ENCODE data around the gene PICALM.

DNA sequence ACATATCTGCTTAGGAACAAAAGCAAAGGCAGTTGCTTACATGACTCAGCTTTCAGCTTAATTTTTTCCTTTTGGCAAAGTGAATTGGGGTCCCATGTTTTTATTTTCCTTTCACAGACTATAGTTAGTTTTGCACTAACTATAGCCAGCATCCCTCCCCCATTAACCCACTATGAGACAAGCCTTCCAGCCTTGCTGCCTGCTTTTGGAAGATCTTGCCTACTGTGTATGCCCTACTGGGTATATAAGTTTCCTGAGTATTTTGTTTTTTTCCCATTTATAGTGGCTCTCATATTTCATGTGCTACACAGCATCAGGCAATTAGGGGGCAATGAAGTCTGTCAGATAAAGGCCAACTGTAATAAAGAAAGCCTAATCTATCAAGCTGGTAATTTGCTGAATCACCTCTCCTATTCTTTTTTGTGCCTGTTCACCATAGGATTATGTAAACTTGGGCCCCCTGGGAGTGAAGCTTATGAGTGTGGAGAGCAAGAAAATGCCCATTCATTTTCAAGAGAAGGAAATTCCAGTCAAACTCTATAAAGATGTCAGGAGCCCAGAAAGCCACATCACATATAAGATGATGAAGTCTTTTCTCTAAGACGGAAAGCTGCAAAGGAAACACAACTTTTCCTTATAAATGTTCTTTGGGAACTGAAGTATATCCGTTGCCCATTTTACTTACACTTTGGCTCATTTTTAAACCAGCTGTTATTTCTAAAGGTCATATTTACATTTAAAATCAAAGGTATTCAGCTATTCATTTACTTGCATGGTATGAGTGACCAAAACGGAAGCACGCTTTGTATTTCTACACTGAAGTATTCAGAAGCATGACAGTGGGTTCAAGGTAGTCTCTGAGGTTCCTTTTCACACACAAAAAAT is 149.7 kb downstream of the PICALM start:
- no peak for TF ChIP-seq EP300 (IDR thresholded peaks at IDR 0.05; ENCODE audit: borderline replicate concordance in 1 of 2, control insufficient read depth in 1 of 2, low read depth in 2 of 2, low read length in 2 of 2)
- TF ChIP-seq, protein P1, sequence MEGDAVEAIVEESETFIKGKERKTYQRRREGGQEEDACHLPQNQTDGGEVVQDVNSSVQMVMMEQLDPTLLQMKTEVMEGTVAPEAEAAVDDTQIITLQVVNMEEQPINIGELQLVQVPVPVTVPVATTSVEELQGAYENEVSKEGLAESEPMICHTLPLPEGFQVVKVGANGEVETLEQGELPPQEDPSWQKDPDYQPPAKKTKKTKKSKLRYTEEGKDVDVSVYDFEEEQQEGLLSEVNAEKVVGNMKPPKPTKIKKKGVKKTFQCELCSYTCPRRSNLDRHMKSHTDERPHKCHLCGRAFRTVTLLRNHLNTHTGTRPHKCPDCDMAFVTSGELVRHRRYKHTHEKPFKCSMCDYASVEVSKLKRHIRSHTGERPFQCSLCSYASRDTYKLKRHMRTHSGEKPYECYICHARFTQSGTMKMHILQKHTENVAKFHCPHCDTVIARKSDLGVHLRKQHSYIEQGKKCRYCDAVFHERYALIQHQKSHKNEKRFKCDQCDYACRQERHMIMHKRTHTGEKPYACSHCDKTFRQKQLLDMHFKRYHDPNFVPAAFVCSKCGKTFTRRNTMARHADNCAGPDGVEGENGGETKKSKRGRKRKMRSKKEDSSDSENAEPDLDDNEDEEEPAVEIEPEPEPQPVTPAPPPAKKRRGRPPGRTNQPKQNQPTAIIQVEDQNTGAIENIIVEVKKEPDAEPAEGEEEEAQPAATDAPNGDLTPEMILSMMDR (IDR thresholded peaks at IDR 0.05 in 2 of 3, conservative IDR thresholded peaks at IDR 0.05 in 1 of 3; ENCODE audit: control insufficient read depth in 2 of 3, extremely low read depth in 1 of 3, insufficient read depth in 1 of 3, low read depth in 3 of 3, low read length in 3 of 3), result no peak
- no peak for TF ChIP-seq HDAC2 (IDR thresholded peaks at IDR 0.05)
- no peak for TF ChIP-seq ZNF274 (IDR thresholded peaks at IDR 0.05; ENCODE audit: insufficient read depth, insufficient read length)
- no peak for TF ChIP-seq NFIC (IDR thresholded peaks at IDR 0.05; ENCODE audit: low read depth, low read length)
- TF ChIP-seq, protein P2, sequence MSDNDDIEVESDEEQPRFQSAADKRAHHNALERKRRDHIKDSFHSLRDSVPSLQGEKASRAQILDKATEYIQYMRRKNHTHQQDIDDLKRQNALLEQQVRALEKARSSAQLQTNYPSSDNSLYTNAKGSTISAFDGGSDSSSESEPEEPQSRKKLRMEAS (IDR thresholded peaks at IDR 0.05; ENCODE audit: low read depth, low read length), result no peak
- TF ChIP-seq POLR2A (IDR thresholded peaks at IDR 0.05; ENCODE audit: low read depth, low read length), result no peak
- no peak for TF ChIP-seq NBN (IDR thresholded peaks at IDR 0.05)
- TF ChIP-seq, protein P3, sequence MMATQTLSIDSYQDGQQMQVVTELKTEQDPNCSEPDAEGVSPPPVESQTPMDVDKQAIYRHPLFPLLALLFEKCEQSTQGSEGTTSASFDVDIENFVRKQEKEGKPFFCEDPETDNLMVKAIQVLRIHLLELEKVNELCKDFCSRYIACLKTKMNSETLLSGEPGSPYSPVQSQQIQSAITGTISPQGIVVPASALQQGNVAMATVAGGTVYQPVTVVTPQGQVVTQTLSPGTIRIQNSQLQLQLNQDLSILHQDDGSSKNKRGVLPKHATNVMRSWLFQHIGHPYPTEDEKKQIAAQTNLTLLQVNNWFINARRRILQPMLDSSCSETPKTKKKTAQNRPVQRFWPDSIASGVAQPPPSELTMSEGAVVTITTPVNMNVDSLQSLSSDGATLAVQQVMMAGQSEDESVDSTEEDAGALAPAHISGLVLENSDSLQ (IDR thresholded peaks at IDR 0.05), result no peak
- TF ChIP-seq, protein P4, sequence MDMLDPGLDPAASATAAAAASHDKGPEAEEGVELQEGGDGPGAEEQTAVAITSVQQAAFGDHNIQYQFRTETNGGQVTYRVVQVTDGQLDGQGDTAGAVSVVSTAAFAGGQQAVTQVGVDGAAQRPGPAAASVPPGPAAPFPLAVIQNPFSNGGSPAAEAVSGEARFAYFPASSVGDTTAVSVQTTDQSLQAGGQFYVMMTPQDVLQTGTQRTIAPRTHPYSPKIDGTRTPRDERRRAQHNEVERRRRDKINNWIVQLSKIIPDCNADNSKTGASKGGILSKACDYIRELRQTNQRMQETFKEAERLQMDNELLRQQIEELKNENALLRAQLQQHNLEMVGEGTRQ (IDR thresholded peaks at IDR 0.05; ENCODE audit: borderline replicate concordance, low read depth, low read length), result no peak
- TF ChIP-seq, protein P5, sequence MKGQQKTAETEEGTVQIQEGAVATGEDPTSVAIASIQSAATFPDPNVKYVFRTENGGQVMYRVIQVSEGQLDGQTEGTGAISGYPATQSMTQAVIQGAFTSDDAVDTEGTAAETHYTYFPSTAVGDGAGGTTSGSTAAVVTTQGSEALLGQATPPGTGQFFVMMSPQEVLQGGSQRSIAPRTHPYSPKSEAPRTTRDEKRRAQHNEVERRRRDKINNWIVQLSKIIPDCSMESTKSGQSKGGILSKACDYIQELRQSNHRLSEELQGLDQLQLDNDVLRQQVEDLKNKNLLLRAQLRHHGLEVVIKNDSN (IDR thresholded peaks at IDR 0.05; ENCODE audit: borderline replicate concordance, extremely low read length, insufficient read depth, low read depth, low read length), result no peak
- TF ChIP-seq MYC (IDR thresholded peaks at IDR 0.05; ENCODE audit: insufficient read depth, insufficient read length, insufficient replicate concordance, low read length, severe bottlenecking), result no peak
- TF ChIP-seq, protein P6, sequence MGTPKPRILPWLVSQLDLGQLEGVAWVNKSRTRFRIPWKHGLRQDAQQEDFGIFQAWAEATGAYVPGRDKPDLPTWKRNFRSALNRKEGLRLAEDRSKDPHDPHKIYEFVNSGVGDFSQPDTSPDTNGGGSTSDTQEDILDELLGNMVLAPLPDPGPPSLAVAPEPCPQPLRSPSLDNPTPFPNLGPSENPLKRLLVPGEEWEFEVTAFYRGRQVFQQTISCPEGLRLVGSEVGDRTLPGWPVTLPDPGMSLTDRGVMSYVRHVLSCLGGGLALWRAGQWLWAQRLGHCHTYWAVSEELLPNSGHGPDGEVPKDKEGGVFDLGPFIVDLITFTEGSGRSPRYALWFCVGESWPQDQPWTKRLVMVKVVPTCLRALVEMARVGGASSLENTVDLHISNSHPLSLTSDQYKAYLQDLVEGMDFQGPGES (IDR thresholded peaks at IDR 0.05), result no peak

Measured in GM12878 (cell line).